Skeletal muscle satellite cell (primary cell): ENCODE data around the gene TAF11L4. TPM values are rescaled to one million over a fixed set of nuclear protein-coding genes. Genes with fewer than 3 reads are reported as not detected.
"Not testable (repeated sequence)": the region's sequence is repeated elsewhere in the genome, so short reads cannot be mapped to it uniquely, and the experiment has no call there.

Experiments used
- H3K27me3 ChIP-seq: 2 replicates; pipeline ENCODE4 v1.7.0; 2013; ENCODE audit warnings: low read length; ENCODE audit not compliant: control insufficient read depth, insufficient read depth
- H3K36me3 ChIP-seq: 2 replicates; pipeline ENCODE4 v1.7.0; 2013; ENCODE audit warnings: mild to moderate bottlenecking, control low read depth, low read length; ENCODE audit not compliant: insufficient read depth
- H3K4me1 ChIP-seq: 2 replicates; pipeline ENCODE4 v1.7.0; 2013; ENCODE audit warnings: low read length; ENCODE audit not compliant: control insufficient read depth, insufficient read depth
- H3K4me2 ChIP-seq: 2 replicates; pipeline ENCODE4 v1.7.0; 2013; ENCODE audit warnings: mild to moderate bottlenecking, low read length
- H3K4me3 ChIP-seq: 2 replicates; pipeline ENCODE4 v1.7.0; 2013; ENCODE audit warnings: low read length
- H3K9ac ChIP-seq: 2 replicates; pipeline ENCODE4 v1.7.0; 2013; ENCODE audit warnings: mild to moderate bottlenecking, low read depth, low read length, moderate library complexity
- H3K9me3 ChIP-seq: replicated peaks from 2 replicates; pipeline ENCODE4 v1.7.0; 2013; ENCODE audit warnings: mild to moderate bottlenecking, control low read depth, low read length
- total RNA-seq: library from RNA; depleted of rRNA; stranded (reverse); fragments of >200 nt; gene quantifications from 2 replicates; pipeline ENCODE4 v1.2.3, GENCODE V29; 2012; rRNA removed

The TAF11L4 gene
- not detected in 2 replicates for total RNA-seq

- not testable (repeated sequence) for H3K4me1 ChIP-seq, H3K9ac ChIP-seq, H3K36me3 ChIP-seq, H3K27me3 ChIP-seq, H3K9me3 ChIP-seq, H3K4me3 ChIP-seq, H3K4me2 ChIP-seq
These were observed at the start of gene TAF11L4 for GRCh38 chr5:17521501-17521900. Gene TAF11L4, plus strand, starts transcription at chr5:17521801.

GRCh38 chr5:17475064-17475463 is 46.5 kb upstream of the TAF11L4 start:
- not testable (repeated sequence) for H3K4me2 ChIP-seq, H3K4me1 ChIP-seq, H3K9me3 ChIP-seq, H3K9ac ChIP-seq, H3K4me3 ChIP-seq, H3K27me3 ChIP-seq, H3K36me3 ChIP-seq

GRCh38 chr5:17477043-17477442 is 44.6 kb upstream of the TAF11L4 start:
- no peaks in the 10 kb centered on the region for H3K36me3 ChIP-seq
- no peaks in the 10 kb centered on the region for H3K27me3 ChIP-seq
- no peak overlapping the region for H3K4me2 ChIP-seq
- no peak overlapping the region for H3K4me3 ChIP-seq
- H3K9me3 ChIP-seq: no peaks in the 10 kb centered on the region
- no peaks in the 10 kb centered on the region for H3K4me1 ChIP-seq
- H3K9ac ChIP-seq: no peak overlapping the region

GRCh38 chr5:17477573-17478265 is 43.9 kb upstream of the TAF11L4 start:
- Histone ChIP-seq H3K4me1 (no peaks in the 10 kb centered on the region), H3K9ac (no peak overlapping the region), H3K9me3 (no peaks in the 10 kb centered on the region), H3K4me2 (no peak overlapping the region), H3K27me3 (no peaks in the 10 kb centered on the region), H3K4me3 (no peak overlapping the region), H3K36me3 (no peaks in the 10 kb centered on the region)

- Histone ChIP-seq H3K4me3 (no peak overlapping the region), H3K4me2 (no peak overlapping the region), H3K9me3 (no peaks in the 10 kb centered on the region), H3K36me3 (no peaks in the 10 kb centered on the region), H3K27me3 (no peaks in the 10 kb centered on the region), H3K4me1 (no peaks in the 10 kb centered on the region), H3K9ac (no peak overlapping the region)
These were observed 40.2 kb upstream of the TAF11L4 start for GRCh38 chr5:17481378-17481777.

- no peaks in the 10 kb centered on the region for H3K9me3 ChIP-seq
- no peak overlapping the region for H3K4me2 ChIP-seq
These were observed 38.8 kb upstream of the TAF11L4 start for GRCh38 chr5:17482790-17483189.

GRCh38 chr5:17486464-17487173 is 35.0 kb upstream of the TAF11L4 start:
- not testable (repeated sequence) for H3K4me3 ChIP-seq, H3K4me1 ChIP-seq, H3K36me3 ChIP-seq, H3K9me3 ChIP-seq, H3K27me3 ChIP-seq, H3K4me2 ChIP-seq, H3K9ac ChIP-seq

More at GRCh38 chr5:17482790-17483189, 38.8 kb upstream of the TAF11L4 start:
- Histone ChIP-seq H3K4me3 (no peak overlapping the region), H3K36me3 (no peaks in the 10 kb centered on the region), H3K4me1 (no peaks in the 10 kb centered on the region), H3K27me3 (no peaks in the 10 kb centered on the region), H3K9ac (no peak overlapping the region)

- H3K36me3 ChIP-seq: no peaks in the 10 kb centered on the region
- no peaks in the 10 kb centered on the region for H3K27me3 ChIP-seq
- no peak overlapping the region for H3K9ac ChIP-seq
- H3K9me3 ChIP-seq: no peaks in the 10 kb centered on the region
- H3K4me1 ChIP-seq: no peaks in the 10 kb centered on the region
- no peak overlapping the region for H3K4me2 ChIP-seq
- H3K4me3 ChIP-seq: no peak overlapping the region
These were observed 34.5 kb upstream of the TAF11L4 start for GRCh38 chr5:17487174-17487512.

- H3K4me3 ChIP-seq, H3K36me3 ChIP-seq, H3K4me1 ChIP-seq, H3K4me2 ChIP-seq, H3K9me3 ChIP-seq, H3K9ac ChIP-seq, H3K27me3 ChIP-seq: not testable (repeated sequence)
These were observed 30.3 kb upstream of the TAF11L4 start for GRCh38 chr5:17491257-17491656.

- Histone ChIP-seq H3K4me3 (no peak overlapping the region), H3K27me3 (no peaks in the 10 kb centered on the region), H3K36me3 (no peaks in the 10 kb centered on the region), H3K9me3 (no peaks in the 10 kb centered on the region), H3K9ac (no peak overlapping the region), H3K4me1 (no peaks in the 10 kb centered on the region), H3K4me2 (no peak overlapping the region)
These were observed 28.8 kb upstream of the TAF11L4 start for GRCh38 chr5:17492770-17493169.

- H3K4me2 ChIP-seq: no peak overlapping the region
- no peak overlapping the region for H3K9ac ChIP-seq
- no peaks in the 10 kb centered on the region for H3K4me1 ChIP-seq
- H3K27me3 ChIP-seq: no peaks in the 10 kb centered on the region
- no peak overlapping the region for H3K4me3 ChIP-seq
- H3K36me3 ChIP-seq: no peaks in the 10 kb centered on the region
- no peaks in the 10 kb centered on the region for H3K9me3 ChIP-seq
These were observed 24.2 kb upstream of the TAF11L4 start for GRCh38 chr5:17497446-17497845.

GRCh38 chr5:17497931-17498330 is 23.7 kb upstream of the TAF11L4 start, which contains the start of gene TAF11L2:
Gene TAF11L2, plus strand, starts transcription at chr5:17498231.
- H3K4me2 ChIP-seq, H3K9me3 ChIP-seq, H3K27me3 ChIP-seq, H3K36me3 ChIP-seq, H3K4me1 ChIP-seq, H3K4me3 ChIP-seq, H3K9ac ChIP-seq: not testable (repeated sequence)
